HepG2 (cell line): ENCODE measurements around the gene BCAS3. TPM values are rescaled to one million over a fixed set of nuclear protein-coding genes. Genes with fewer than 3 reads are reported as not detected.

Source experiments
- ATAC-seq: fragments of 200-7000 bp; cut with Tn5 transposase; 3 replicates; pipeline ENCODE4 v1.9.1; 2020; ENCODE audit warnings: mild to moderate bottlenecking, moderate library complexity
- BruUV-seq: library from RNA; stranded (reverse); fragments of 400-500 nt; replicated peaks from 2 replicates; lab custom pipeline; 2021; lab: Mats Ljungman, UMichigan
- CTCF ChIA-PET: fragments of 300-600 bp; formaldehyde crosslinking; extraction: SDS; loops from one replicate; lab custom pipeline; 2021; ENCODE audit warnings: low total read pairs, inconsistent platforms, low intra/inter-chr PET ratio; lab: Yijun Ruan, JAX
- POLR2A ChIA-PET: fragments of 350-600 bp; sonication (Branson Sonifier 250); formaldehyde crosslinking; loops from one replicate; lab custom pipeline; 2020; ENCODE audit warnings: antibody characterized with exemption, inconsistent platforms; lab: Yijun Ruan, JAX
- DNase-seq: peaks from one replicate; pipeline ENCODE4 v3.0.0-alpha.2; 2015; ENCODE audit warnings: low spot score
- FAIRE-seq: peaks from 3 replicates; lab custom pipeline; 2011; peaks lifted over from hg19 to GRCh38; lab: Jason Lieb, UNC
- H2AFZ ChIP-seq: one replicate; pipeline ENCODE4 v1.6.1; 2011; ENCODE audit warnings: low read length, inconsistent platforms
- H3K27ac ChIP-seq: fragments of 300-600 bp; 3 replicates; pipeline ENCODE4 v1.8.0; 2011; ENCODE audit warnings: mixed run types, mild to moderate bottlenecking, mixed read lengths, low read length, inconsistent platforms; ENCODE audit not compliant: insufficient read depth; ENCODE audit errors: extremely low read length
- H3K27me3 ChIP-seq, 2 experiments: fragments of 200-600 bp in 1 of 2; 2 replicates in 1 of 2; 3 replicates in 1 of 2; pipeline versions ENCODE4 v1.6.0 to v1.8.0; 2011; ENCODE audit warnings: low read length in 2 of 2, mild to moderate bottlenecking in 2 of 2, moderate library complexity in 2 of 2, inconsistent platforms in 1 of 2; ENCODE audit not compliant: insufficient read depth in 2 of 2, control insufficient read depth in 1 of 2
- H3K36me3 ChIP-seq, 2 experiments: fragments of 200-600 bp in 1 of 2; replicated peaks in 1 of 2; 2 replicates in 1 of 2; 3 replicates in 1 of 2; pipeline versions ENCODE4 v1.5.1 to v1.8.0; 2011; ENCODE audit warnings: low read length in 2 of 2, inconsistent platforms in 1 of 2; ENCODE audit not compliant: insufficient read depth in 2 of 2, control insufficient read depth in 1 of 2
- H3K4me1 ChIP-seq: 2 replicates; pipeline ENCODE4 v1.5.1; 2012; ENCODE audit warnings: low read length, inconsistent platforms; ENCODE audit not compliant: insufficient read depth
- H3K4me2 ChIP-seq: 2 replicates; pipeline ENCODE4 v1.6.0; 2011; ENCODE audit warnings: low read depth, low read length, inconsistent platforms
- H3K4me3 ChIP-seq, 3 experiments: fragments of 200-600 bp in 1 of 3; sonication (generic), shearing (Covaris generic) in 1 of 3; replicated peaks in 1 of 3; 2 replicates each; pipeline ENCODE4 v1.5.1; 2011 to 2016; ENCODE audit warnings: low read length in 3 of 3, inconsistent platforms in 2 of 3, low read depth in 2 of 3, mild to moderate bottlenecking in 2 of 3, control low read depth in 1 of 3, mixed read lengths in 1 of 3; ENCODE audit not compliant: insufficient read depth in 1 of 3
- H3K79me2 ChIP-seq: one replicate; pipeline ENCODE4 v1.6.1; 2011; ENCODE audit warnings: low read length, inconsistent platforms; ENCODE audit not compliant: insufficient read depth
- H3K9ac ChIP-seq: 2 replicates; pipeline ENCODE4 v1.6.0; 2011; ENCODE audit warnings: mild to moderate bottlenecking, low read depth, low read length, inconsistent platforms; ENCODE audit not compliant: insufficient read depth
- H3K9me3 ChIP-seq: 2 replicates; pipeline ENCODE4 v1.5.1; 2012; ENCODE audit warnings: mild to moderate bottlenecking, low read length
- H4K20me1 ChIP-seq: 2 replicates; pipeline ENCODE4 v1.6.0; 2011; ENCODE audit warnings: inconsistent platforms, mild to moderate bottlenecking, low read length, moderate library complexity; ENCODE audit not compliant: insufficient read depth
- AGO2 ChIP-seq: fragments of 200-400 bp; formaldehyde crosslinking; optimal IDR thresholded peaks from 2 replicates; pipeline ENCODE3; 2017; ENCODE audit warnings: mild to moderate bottlenecking, low read depth, low read length, moderate library complexity
- ATF7 ChIP-seq, 2 experiments: fragments of 450-650 bp in 1 of 2; sonication (generic) in 1 of 2; formaldehyde crosslinking in 1 of 2; IDR thresholded peaks; 2 replicates each; pipeline versions ENCODE4 v1.4.0 to v1.6.1; 2016 to 2020; ENCODE audit warnings: antibody characterized with exemption in 1 of 2, mild to moderate bottlenecking in 1 of 2, missing genetic modification reagents in 1 of 2
- CEBPB ChIP-seq: IDR thresholded peaks from 2 replicates; pipeline ENCODE4 v1.6.1; 2011; ENCODE audit warnings: low read depth, low read length, improper control_type of control experiment, borderline replicate concordance
- CEBPG ChIP-seq: IDR thresholded peaks from 2 replicates; pipeline ENCODE4 v1.6.1; 2016
- HINFP ChIP-seq: sonication (generic); formaldehyde crosslinking; IDR thresholded peaks from 2 replicates; pipeline ENCODE4 v1.4.0; 2020; ENCODE audit warnings: low read depth, mild to moderate bottlenecking, missing genetic modification reagents
- MEIS1 ChIP-seq: sonication (generic); formaldehyde crosslinking; IDR thresholded peaks from 2 replicates; pipeline ENCODE4 v1.9.0; 2021; ENCODE audit warnings: mild to moderate bottlenecking, missing genetic modification reagents, moderate library complexity, borderline replicate concordance
- ZNF337 ChIP-seq: sonication (generic); formaldehyde crosslinking; IDR thresholded peaks from 2 replicates; pipeline ENCODE4 v1.5.1; 2020; ENCODE audit warnings: missing genetic modification reagents, low read depth, mild to moderate bottlenecking, borderline replicate concordance
- WGBS: methylation state at CpG from one replicate; pipeline ENCODE4 v1.1.6; 2017; ENCODE audit warnings: low lambda C conversion rate; 5-methylcytosine and 5-hydroxymethylcytosine counted together
- in situ Hi-C: cut with HindIII; loops from 2 replicates; pipeline ENCODE4 v1.10.0; 2017; ENCODE audit warnings: low pct_unique_long_range_greater_than_20kb; ENCODE audit not compliant: extremely low pct_ligation_motif_present
- intact Hi-C: fragments of 100-400 bp; cut with micrococcal nuclease; formaldehyde crosslinking; loops from one replicate; pipeline ENCODE4 v1.10.0; 2022; ENCODE audit not compliant: unreplicated experiment
- polyA plus RNA-seq, 8 experiments: library from polyadenylated mRNA; depleted of rRNA in 3 of 8; stranded (reverse) in 7 of 8; unstranded in 1 of 8; fragments of >200 nt; fragmentation: Illumina TruSeq in 4 of 8; extraction: Trizol in 4 of 8; gene quantifications; 2 replicates each; pipeline versions ENCODE4 v1.2.1 to v1.2.3, GENCODE V29; 2011 to 2016; ENCODE audit warnings: low read depth in 4 of 8, missing spikeins in 1 of 8, mixed read lengths in 1 of 8; ENCODE audit not compliant: insufficient read depth in 1 of 8
- total RNA-seq, 5 experiments: library from RNA; depleted of rRNA; stranded (reverse); fragments of >200 nt; fragmentation: Illumina TruSeq; extraction: Trizol; gene quantifications; 2 replicates each; pipeline ENCODE4 v1.2.3, GENCODE V29; 2016; ENCODE audit warnings: low read depth in 1 of 5

BCAS3 gene
- total and polyA plus RNA-seq, 2 of the 13 experiments (the other 11 are each of a cell fraction or from before 2014, with no cell fraction given) = 10.7 to 11.2 TPM

GRCh38 chr17:61091096-61091495, 413.4 kb downstream of the BCAS3 start (continued):
- TF ChIP-seq HINFP (no peak), CEBPG (CRISPR knock-in tag) (peak; percentile 53; the same call in 1 of the 2 replicates), ZNF337 (no peak), CEBPB (peak; percentile 53; the same call in 1 of the 2 replicates), ATF7 (IDR thresholded peaks at IDR 0.05) (no peak), ATF7 (CRISPR knock-in tag; IDR thresholded peaks at IDR 0.05) (no peak), AGO2 (no peak)

GRCh38 chr17:61097781-61098180, 420.1 kb downstream of the BCAS3 start:
- POLR2A ChIA-PET = no interaction called here
- Histone ChIP-seq H3K27me3 (no peaks in the 10 kb centered on the region), H3K4me3 (no peak overlapping the region), H2AFZ (no peak overlapping the region), H3K27ac (no peak overlapping the region), H3K4me1 (no peaks in the 10 kb centered on the region), H3K79me2 (no peaks in the 10 kb centered on the region), H3K36me3 (no peaks in the 10 kb centered on the region), H4K20me1 (no peaks in the 10 kb centered on the region), H3K9ac (no peak overlapping the region), H3K4me2 (no peak overlapping the region), H3K9me3 (no peaks in the 10 kb centered on the region)
- ATAC-seq (no peak), FAIRE-seq (no peak), DNase-seq (no peak)
- intact Hi-C loops (no loop called here), in situ Hi-C loops (no loop called here)
- BruUV-seq = no TSS peak
- WGBS = 25% methylated on average over 1 of the region's 1 CpG
- CTCF ChIA-PET = no interaction called here
- TF ChIP-seq MEIS1 (CRISPR knock-in tag) = no peak
